Amniotic stem cell (primary cell): ENCODE measurements around the gene PKDCC.

ENCODE experiments used
- DNase-seq: peaks from one replicate; lab custom pipeline; 2025; lab: John Stamatoyannopoulos, UW

Gene PKDCC

GRCh38 chr2:42107249-42108042, 59.6 kb downstream of the PKDCC start:
- DNase-seq: no peak
